ENCODE data around the gene MEIS1.

The MEIS1 gene

GRCh38 chr2:66445076-66445924 lies 10.4 kb downstream of the MEIS1 start:
- H3K27me3 ChIP-seq (replicated peaks): peaks cover 65% of the 10 kb centered on the region
- peak overlapping the region; percentile 31 for H3K4me3 ChIP-seq (ENCODE audit: low read depth, low read length)
- H3K27ac ChIP-seq: no peak overlapping the region
- H3K36me3 ChIP-seq (replicated peaks): no peaks in the 10 kb centered on the region
- DNase-seq: no peak
- TF ChIP-seq CTCF (IDR thresholded peaks at IDR 0.05; ENCODE audit: low read depth, low read length, missing control alignments): peak; percentile 27
- in situ Hi-C loops (cut with HindIII; ENCODE audit: low pct_ligation_motif_present, low sequenced_read_pairs): loop anchor here (25.0 kb wide), 1 partner anchor 1392 kb away; no protein-coding TSS in a partner anchor

DNA sequence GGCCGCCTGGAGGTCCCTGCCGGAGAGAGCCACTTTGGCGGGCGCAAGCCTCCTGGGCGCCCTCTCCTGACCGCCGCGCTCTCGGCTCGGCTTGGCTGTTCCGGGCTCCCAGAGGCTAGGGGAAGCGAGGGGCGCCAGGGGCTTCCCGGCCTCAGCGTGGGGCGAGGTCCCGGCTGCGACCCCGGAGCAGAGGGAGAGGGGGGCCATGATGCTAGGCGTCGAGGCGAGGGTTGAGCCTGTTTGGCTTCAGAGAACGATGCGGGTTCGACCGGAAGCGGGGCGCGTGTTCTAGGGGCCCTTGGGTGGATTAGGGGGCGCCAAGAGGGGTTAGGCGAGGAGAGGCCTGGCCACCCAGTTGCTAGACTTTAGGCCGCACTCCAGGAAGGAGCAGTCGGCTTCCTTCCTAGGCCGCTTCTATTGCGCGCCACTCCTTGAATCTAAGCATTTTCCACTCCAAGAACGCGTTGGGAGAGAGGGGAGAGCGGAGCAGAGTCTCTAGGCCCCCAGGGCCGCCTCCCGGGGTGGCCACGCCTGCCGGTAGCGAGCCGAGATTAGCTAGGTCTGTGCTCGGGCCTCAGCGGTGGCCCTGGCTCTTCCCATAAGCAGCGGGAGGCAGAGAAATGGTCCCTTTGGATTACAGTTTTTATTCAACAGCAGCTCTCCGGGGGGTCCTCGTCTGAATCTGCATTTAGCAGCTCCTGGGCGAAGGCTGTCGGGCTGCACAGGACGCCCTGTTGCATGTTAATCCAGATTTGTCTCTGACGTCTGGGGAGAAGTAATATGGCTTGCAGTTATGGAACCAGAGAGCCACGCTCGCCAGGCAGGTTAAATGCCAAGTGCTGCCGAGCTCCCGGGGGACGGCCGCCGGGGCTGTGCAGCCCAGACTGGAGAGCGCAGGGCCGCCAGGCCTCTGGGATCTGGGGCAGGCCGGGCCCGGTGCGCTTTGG lies 11.3 kb downstream of the MEIS1 start:
- TF ChIP-seq CTCF (IDR thresholded peaks at IDR 0.05; ENCODE audit: low read depth, low read length, missing control alignments): peak; percentile 35
- in situ Hi-C loops (cut with HindIII; ENCODE audit: low pct_ligation_motif_present, low sequenced_read_pairs): loop anchor here (25.0 kb wide), 1 partner anchor 1391 kb away; no protein-coding TSS in a partner anchor
- H3K36me3 ChIP-seq (replicated peaks): no peaks in the 10 kb centered on the region
- peak overlapping the region; percentile 31 for H3K4me3 ChIP-seq (ENCODE audit: low read depth, low read length)
- H3K27ac ChIP-seq: no peak overlapping the region
- DNase-seq: no peak
- H3K27me3 ChIP-seq (replicated peaks): peaks cover 60% of the 10 kb centered on the region

DNA sequence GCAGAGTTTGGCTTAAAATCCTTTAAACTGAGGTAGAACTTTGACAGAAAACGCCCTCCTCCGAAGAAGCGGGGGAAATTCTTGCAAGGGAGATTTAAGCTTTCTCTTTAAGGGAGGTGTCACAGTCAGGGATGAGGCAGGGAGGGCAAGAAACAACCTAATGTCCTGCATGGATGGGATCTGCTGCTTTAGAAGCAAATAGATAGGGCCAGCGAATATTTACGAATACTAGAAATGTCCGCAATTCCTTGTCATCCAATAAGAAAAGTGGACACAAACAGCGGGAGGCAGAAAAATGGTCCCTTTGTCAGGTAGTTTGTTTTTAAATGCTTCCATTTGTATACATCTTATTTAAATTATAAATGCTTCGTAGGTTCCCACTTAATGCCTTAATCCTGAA lies 12.0 kb downstream of the MEIS1 start:
- Histone ChIP-seq H3K36me3 (replicated peaks) (no peaks in the 10 kb centered on the region), H3K27ac (no peak overlapping the region), H3K4me3 (ENCODE audit: low read depth, low read length) (no peak overlapping the region), H3K27me3 (replicated peaks) (peaks cover 52% of the 10 kb centered on the region)
- in situ Hi-C loops (cut with HindIII; ENCODE audit: low pct_ligation_motif_present, low sequenced_read_pairs): loop anchor here (25.0 kb wide), 1 partner anchor 1390 kb away; no protein-coding TSS in a partner anchor
- no peak for TF ChIP-seq CTCF (IDR thresholded peaks at IDR 0.05; ENCODE audit: low read depth, low read length, missing control alignments)
- no peak for DNase-seq

GRCh38 chr2:66447677-66448076 lies 12.8 kb downstream of the MEIS1 start:
- DNase-seq: no peak
- H3K27me3 ChIP-seq (replicated peaks): peaks cover 48% of the 10 kb centered on the region
- H3K4me3 ChIP-seq (ENCODE audit: low read depth, low read length): no peak overlapping the region
- no peak for TF ChIP-seq CTCF (IDR thresholded peaks at IDR 0.05; ENCODE audit: low read depth, low read length, missing control alignments)
- in situ Hi-C loops (cut with HindIII; ENCODE audit: low pct_ligation_motif_present, low sequenced_read_pairs): loop anchor here (25.0 kb wide), 1 partner anchor 1390 kb away; no protein-coding TSS in a partner anchor
- no peaks in the 10 kb centered on the region for H3K36me3 ChIP-seq (replicated peaks)
- no peak overlapping the region for H3K27ac ChIP-seq

- no peak for DNase-seq
- in situ Hi-C loops (cut with HindIII; ENCODE audit: low pct_ligation_motif_present, low sequenced_read_pairs): loop anchor here (25.0 kb wide), 1 partner anchor 1389 kb away; no protein-coding TSS in a partner anchor
- Histone ChIP-seq H3K36me3 (replicated peaks) (no peaks in the 10 kb centered on the region), H3K27me3 (replicated peaks) (peaks cover 42% of the 10 kb centered on the region), H3K27ac (no peak overlapping the region), H3K4me3 (ENCODE audit: low read depth, low read length) (no peak overlapping the region)
- no peak for TF ChIP-seq CTCF (IDR thresholded peaks at IDR 0.05; ENCODE audit: low read depth, low read length, missing control alignments)
These were observed 13.4 kb downstream of the MEIS1 start for GRCh38 chr2:66448136-66448991.

All from brain microvascular endothelial cell (primary cell).